Hypothalamus (tissue), 51 donors: ENCODE data around the gene PLEKHN1.
"Not testable (repeated sequence)": the region's sequence is repeated elsewhere in the genome, so short reads cannot be mapped to it uniquely, and the experiment has no call there.

Experiments
- DNase-seq, 51 donors: peaks; one replicate each; lab custom pipeline; 2025; lab: John Stamatoyannopoulos, UW

PLEKHN1 gene

DNA sequence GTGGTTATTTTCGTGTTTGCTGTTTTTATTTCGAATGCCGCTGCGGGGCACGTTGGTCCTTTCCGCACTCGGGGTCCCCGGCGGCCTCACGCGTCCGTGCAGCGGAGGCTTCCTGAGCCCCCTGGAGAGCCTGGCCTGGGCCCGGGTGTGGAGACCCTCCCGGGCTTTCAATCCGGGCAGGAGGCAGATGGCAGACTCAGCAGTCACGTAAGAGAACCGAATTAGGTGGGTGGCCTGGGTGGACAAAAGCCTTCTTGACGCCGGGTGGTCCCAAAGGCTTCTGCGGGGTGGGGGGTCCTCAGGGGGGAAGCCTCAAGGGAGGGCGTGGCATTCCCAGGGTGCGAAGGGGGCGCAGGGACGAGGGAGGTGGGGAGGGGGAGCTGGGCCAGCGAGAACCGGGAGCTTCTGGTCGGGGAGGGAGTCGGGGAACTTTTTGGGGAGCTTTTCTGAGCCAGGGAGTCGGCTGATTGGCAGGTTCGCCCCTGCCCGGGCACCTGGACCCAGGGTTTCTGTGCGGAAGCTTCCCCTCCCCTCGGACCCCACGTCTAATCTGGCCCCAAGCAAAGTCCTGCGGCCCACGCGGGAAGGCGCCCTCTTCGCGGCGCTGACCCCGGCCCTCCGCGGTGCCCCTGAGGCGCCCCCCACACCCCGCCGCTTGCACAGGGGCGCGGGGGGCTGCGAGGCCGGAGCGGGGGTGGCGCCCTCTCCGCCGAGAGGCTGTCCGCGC is 34.9 kb downstream of the PLEKHN1 start:
- no peak for DNase-seq

DNA sequence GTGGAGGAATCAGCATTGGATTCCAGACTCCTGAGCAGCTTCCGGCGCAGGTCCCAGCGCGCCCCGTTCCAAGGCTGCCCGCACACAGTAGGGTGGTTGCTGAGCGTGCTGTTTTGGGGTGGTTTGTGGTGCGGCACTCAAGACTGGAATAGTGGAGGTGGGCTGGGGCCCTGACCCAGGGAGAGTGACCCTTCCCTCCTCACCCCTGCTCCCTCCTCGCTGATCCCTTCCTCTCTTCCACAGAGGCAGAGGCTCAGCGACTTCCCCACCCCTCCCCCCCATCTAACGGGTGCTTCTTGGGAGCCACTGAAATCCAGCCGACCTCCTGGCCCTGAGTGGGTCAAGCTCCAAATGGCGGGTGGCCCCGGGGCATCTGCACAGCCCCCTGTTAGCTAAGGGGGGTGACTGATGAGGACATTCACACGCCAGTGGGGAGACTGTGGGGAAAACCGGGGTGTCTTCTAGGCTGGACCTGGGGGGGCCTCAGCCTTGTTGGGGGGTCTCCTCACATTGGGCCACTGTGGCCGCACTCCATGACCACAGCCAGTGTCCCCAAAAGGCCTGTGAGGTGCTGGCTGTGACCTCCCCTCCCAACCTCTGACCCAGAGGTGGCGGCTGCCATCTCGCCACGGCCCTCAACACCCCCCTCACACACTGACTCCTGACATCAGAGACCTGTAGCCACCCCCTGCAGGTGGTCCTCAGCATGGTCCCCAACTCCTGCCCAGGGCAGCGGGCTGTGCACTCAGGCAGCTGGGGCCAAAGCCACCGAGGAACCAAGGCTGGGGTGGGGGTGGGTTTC is 37.5 kb downstream of the PLEKHN1 start:
- no peak for DNase-seq

DNA sequence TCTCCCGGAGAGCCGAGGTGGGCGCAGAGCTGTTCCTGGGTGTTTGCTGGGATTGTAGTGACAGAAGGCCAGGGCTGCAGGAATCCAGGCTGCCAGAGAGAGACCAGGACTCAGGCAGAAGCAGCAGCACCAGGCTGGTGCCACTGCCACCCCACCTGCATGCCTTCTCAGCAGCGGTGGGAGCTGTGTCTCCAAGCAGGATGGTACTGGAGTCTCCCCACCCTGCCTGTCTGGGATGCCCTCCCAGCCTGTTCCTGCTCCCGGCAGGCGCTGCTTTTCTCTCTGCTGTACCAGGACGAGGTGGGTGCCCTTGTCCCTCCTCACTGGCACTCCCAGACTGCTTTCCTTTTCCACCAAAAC is 38.1 kb downstream of the PLEKHN1 start:
- no peak for DNase-seq

DNA sequence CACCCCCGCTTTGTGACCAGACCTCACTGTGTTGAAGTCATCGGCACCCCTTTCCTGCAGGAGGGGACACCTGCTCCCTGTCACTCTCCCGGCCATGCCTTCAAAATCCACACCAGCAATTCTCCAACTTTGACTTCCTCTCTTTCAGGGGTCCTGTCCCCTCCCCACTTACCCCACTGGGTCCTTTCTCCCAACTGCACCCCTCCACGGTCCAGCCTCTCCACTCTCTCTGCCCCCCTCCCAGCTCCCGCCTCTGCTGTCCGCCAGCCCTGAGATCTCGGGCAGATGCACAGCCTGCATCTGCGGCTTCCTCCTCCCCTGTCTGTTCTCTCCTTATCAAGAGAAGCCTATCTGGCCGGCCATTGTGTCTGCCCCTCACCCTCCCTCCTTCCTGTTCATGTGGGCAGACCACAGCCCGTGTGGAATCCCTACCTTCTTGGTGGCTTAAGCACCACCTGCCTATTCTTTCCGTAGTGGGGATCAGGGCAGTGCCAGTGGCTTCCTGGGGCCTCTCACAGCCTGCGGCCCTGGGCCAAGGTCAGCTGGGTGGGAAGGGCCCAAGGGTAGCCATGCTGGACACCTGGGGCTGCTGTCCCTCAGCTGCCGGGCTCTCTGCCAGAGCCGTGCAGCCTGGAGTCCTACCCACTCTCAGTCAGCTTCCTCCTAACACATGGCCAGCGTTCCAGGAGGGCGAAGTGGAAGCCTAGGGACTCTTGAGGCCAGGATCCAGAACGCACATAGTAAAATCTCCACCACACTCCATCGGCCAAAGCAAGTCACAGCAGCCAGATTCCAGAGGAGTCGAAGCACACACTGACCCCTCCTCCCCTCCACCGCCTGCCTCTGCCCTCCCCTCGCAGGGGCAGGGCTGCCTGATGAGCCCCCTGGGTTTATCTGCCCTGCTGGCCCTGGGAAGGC is 38.8 kb downstream of the PLEKHN1 start:
- no peak for DNase-seq

DNA sequence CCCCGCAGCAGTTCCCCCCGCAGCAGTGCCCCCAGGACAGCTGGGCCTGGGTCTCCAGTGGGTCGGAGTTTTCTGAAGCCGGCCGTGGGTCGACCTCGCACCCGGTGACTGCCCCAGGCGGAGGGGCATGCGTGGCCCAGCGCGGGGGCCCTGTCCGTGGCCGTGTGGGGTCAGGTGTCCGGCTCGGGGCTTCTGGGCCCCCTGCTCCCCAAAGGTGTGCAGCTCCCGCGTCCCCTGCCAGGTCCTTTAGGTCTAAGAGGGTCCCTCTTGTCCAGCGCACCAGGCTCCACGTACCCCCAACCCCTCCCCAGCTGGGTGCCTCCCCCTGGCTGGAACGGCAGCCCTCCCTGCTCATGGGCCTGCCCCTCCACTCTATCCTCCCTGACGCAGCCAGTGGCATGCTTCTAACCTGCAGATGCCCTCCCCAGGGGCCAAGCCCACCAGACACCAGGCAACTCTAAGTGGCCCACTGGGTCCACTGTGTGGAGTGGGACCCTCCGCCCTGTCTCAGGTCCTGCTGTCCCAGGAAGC is 39.6 kb downstream of the PLEKHN1 start:
- DNase-seq = no peak

DNA sequence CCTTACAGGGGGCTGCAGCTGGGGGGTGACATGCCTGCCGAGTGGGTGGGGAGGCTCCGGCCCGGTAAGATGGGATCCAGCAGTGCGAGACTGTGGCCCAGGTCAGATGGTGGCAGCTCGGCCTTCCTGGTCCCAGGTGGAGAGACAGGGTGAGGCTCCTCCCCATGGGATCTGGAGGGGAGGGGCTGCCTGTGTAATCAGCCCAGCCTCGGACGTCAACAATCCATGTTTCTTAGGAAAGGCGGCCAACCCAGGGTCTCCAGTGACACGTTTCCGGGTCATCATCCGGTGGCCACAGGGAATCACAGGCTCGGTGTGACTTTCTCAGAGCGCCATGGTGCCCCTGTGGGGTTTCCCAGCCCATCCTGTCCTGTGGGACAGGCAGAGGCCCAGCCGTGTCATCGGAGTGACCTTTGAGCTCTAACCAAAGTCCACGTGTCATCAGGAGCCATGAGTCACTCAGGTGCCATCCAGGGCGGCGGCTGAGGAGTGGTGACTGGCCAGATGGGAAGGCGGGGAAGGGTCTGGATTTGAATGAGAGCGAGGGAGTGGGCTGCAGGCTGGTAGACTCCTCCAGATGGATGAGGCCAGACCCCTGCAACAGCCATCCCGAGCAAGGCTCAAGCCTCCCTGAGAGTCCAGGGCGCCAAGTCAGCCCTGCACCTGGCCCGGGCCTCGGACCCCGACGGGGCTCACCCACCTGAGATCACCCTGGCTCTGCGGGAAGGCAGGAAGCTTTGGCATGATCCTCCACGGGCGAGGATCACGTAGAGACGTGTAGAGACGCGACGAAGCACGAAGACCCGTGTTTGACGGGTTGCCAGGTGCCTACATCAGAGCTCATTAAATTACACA is 40.2 kb downstream of the PLEKHN1 start:
- DNase-seq = no peak

DNA sequence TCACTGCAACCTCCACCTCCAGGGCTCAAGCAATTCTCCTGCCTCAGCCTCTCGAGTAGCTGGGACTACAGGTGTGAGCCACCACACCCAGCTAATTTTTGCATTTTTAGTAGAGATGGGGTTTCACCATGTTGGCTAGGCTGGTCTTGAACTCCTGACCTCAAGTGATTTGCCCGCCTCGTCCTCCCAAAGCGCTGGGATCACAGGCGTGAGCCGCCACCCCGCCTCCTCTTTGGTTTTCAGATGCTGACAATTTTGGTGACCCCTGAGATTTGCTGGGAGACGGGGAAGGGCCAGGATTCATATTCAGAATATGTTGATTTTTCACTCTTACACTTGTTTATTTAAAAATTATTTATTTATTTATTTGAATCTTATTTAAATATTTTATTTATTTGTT is 43.8 kb downstream of the PLEKHN1 start:
- DNase-seq = not testable (repeated sequence)

DNA sequence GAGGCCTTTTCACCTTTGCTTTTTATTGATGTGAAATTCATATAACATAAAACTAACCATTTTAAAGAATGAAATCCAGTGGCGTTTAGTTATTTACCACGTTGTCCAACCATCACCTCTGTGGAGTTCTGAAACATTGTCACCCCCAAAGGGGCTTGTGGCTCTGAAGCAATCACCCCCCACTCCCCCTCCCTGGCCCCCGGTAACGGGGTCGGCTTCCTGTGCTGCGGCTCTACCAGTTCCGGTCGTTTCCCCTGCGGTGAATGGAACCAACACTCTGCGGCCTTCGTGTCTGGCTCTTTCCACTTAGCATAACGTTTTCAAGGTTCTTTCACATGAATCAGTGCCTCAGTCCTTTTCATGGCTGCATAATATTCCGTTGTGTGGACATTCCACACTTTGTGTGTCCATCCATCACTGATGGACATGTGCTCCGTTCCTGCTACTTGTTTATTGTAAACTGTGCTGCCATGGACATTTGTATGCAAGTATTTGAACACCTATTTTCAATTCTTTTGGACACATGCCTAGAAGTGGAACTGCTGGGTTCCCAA is 45.2 kb downstream of the PLEKHN1 start:
- no peak for DNase-seq

DNA sequence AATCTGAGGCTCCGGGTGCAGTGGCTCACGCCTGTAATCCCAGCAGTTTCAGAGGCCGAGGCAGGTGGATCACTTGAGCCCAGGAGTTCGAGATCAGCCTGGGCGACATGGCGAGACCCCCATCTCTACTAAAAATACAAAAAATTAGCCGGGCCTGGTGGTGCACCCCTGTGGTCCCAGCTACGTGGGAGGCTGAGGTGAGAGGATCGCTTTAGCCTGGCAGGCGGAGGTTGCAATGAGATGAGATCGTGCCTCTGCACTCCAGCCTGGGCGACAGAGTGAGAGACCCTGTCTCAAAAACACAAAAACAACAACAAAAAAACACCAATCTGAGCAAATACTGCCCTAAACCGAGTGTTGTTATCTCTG is 46.4 kb downstream of the PLEKHN1 start:
- not testable (repeated sequence) for DNase-seq

DNA sequence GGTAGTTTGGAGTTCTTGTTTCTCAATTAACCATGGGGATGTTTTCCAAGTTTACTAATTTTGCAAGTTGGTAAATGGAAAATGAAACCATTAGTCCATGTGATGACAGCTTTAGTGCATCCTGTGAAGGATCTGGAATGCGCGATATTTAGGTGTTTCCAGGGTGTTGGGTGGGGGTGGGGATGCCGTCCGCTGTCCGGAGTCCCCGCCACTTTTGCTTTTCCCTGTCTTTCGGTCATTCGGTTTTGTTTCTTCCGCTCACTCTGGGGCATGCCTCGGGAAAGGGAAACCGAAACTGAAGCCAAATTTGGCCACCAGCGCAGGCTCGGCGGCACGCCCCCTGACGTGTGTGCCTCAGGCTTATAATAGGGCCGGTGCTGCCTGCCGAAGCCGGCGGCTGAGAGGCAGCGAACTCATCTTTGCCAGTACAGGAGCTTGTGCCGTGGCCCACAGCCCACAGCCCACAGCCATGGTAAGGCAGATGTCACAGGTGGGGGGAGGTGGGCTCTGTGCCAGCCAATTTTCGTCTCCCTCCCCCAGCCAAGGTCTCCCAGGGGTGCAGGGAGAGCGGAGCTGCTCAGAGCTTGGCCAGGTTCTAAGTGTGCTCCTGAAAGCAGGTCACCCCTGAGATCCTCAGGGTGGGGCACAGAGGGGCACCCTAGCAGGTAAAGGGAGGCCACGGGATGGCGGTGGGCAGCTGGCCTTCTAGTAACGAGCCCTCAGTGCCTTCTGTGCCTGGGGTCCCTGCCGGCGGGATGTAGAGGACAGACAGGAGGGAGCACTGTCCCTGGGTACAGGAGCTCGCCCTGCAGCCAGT is 47.0 kb downstream of the PLEKHN1 start, which contains the start of gene ISG15:
TSS of gene ISG15 (plus strand) at position 393 of the 817 bp plus-strand sequence. CDS start at position 470, 77 bp downstream.
- DNase-seq = peak in 45 of 51 donors; percentile 19 to 89 (median 70)

DNA sequence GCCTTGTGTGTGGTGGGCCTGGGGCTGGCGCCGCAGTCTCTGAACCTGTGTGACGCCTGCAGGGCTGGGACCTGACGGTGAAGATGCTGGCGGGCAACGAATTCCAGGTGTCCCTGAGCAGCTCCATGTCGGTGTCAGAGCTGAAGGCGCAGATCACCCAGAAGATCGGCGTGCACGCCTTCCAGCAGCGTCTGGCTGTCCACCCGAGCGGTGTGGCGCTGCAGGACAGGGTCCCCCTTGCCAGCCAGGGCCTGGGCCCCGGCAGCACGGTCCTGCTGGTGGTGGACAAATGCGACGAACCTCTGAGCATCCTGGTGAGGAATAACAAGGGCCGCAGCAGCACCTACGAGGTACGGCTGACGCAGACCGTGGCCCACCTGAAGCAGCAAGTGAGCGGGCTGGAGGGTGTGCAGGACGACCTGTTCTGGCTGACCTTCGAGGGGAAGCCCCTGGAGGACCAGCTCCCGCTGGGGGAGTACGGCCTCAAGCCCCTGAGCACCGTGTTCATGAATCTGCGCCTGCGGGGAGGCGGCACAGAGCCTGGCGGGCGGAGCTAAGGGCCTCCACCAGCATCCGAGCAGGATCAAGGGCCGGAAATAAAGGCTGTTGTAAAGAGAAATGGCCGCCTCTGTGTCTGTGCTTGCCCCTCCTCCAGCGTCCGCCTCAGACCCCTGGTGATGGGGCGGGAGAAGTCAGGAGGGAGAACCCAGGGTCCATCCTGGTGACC is 47.8 kb downstream of the PLEKHN1 start:
- no peak for DNase-seq

DNA sequence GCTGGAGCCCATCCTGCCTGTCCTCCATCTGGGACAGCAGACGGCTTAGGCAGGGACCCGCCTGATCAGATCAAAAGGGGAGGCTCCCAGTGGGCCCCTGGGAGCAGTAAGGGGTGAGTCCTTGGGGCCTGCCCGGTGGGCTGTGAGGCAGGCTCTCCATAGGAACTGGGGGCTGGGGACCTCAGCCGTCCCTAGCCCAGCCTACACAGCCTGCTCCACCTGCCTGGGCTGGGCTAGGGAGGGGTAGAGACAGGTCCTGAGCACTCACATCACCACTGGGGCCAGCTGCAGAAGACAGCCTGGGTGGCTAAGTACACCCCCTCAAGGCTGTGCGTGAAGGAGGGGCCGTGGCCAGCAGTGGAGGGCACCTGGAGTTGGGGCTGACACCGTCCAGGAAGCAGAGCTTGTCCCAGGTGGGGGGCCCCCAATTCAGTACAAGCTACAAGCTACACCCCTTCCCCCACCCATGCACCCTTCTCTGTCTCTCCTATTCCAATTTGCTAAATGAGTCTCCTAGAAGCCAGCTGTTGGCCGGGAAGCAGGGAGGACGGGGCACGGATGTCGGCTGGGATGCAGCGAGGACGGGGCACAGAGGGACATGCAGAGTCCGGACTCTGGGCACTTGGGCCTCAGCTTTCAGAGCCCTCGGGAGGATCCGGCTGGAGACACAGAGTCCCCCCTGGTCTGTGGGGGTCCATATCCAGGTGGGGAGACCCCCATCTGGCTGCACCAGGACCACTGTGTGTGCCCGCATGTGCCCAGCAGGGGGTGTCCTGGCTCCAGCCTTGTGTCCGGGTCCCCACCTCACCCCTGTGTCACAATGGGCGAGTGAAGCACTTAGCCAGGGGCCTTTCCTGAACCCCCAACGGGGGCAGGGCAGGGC is 48.8 kb downstream of the PLEKHN1 start:
- DNase-seq = peak in 2 of 51 donors; percentile 24 to 35

DNA sequence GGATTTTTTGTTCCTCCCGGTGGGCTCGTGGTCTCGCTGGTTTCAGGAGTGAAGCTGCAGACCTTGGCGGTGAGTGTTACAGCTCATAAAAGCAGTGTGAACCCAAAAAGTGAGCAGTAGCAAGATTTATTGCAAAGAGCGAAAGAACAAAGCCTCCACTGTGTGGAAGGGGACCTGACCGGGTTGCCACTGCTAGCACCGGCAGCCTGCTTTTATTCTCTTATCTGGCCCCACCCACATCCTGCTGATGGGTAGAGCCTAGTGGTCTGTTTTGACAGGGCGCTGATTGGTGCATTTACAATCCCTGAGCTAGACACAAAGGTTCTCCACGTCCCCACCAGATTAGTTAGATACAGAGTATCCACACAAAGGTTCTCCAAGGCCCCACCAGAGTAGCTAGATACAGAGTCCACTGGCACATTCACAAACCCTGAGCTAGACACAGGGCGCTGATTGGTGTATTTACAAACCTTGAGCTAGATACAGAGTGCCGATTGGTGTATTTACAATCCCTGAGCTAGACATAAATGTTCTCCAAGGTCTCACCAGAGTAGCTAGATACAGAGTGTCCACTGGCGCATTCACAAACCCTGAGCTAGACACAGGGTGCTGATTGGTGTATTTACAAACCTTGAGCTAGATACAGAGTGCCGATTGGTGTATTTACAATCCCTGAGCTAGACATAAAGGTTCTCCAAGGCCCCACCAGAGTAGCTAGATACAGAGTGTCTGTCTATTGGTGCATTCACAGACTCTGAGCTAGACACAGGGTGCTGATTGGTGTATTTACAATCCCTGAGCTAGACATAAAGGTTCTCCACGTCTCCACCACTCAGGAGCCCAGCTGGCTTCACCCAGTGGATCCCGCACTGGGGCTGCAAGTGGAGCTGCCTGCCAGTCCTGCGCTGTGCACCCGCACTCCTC is 51.4 kb downstream of the PLEKHN1 start:
- DNase-seq = not testable (repeated sequence)

DNA sequence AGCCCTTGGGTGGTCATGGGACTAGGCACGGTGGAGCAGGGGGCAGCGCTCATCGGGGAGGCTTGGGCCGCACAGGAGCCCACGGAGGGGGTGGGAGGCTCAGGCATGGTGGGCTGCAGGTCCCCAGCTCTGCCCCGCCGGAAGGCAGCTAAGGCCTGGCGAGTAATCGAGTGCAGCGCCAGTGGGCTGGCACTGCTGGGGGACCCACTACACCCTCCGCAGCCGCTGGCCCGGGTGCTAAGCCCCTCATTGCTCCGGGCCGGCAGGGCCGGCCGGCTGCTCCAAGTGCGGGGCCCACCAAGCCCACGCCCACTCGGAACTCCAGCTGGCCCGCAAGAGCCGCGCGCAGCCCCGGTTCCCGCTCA is 52.0 kb downstream of the PLEKHN1 start:
- DNase-seq = not testable (repeated sequence)

DNA sequence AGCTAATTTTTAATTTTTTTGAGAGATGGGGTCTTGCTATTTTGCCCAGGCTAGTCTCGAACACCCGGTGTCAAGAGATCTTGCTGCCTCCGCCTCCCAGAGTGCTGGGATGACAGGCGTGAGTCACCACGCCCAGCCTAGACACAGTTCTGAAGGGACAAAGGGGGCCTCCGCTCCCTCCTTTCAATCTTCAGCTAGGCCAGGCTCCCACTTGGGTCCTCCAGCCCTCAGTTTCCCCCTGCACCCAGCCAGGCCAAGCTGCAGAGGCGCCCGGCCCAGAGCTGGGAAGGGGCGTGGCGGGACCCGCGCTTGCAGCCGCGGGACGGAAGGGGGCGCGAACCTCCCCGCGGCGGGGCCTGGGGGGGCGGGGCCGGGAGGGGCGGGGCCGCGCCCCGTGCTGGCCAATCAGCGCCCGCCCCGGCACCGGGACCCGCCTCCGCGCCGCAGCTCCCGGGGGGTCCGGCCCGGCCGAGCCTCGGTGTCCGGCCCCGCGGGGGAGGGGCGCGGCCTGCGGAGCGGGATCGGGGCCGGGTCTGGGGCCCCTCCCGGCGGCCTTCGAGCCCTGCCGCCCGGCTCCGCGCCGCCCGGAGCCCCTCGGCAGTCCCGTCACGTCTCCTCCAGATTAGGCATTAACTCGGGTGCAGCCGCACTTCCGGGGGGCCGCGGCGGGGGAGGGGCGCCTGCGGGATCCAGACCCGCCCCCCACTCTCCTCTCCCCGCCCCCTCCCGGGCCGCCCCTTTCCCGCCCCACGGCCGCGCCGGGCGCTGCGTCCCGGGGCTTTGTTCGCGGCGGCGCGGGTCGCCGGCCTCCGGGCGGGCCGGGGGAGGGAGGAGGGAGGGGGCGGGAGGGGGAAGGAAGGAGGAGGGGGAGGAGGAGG is 53.1 kb downstream of the PLEKHN1 start:
- DNase-seq = peak in 46 of 51 donors; percentile 32 to 90 (median 74)
